GM19455 (cell line): Measurements from ENCODE around the gene AMPD3.
"Not testable (repeated sequence)": the region's sequence is repeated elsewhere in the genome, so short reads cannot be mapped to it uniquely, and the experiment has no call there.

Experiments
- ATAC-seq: cut with Tn5 transposase; IDR thresholded peaks from one replicate; pipeline ENCODE4 v1.9.1; 2021; ENCODE audit not compliant: unreplicated experiment

AMPD3 gene

DNA sequence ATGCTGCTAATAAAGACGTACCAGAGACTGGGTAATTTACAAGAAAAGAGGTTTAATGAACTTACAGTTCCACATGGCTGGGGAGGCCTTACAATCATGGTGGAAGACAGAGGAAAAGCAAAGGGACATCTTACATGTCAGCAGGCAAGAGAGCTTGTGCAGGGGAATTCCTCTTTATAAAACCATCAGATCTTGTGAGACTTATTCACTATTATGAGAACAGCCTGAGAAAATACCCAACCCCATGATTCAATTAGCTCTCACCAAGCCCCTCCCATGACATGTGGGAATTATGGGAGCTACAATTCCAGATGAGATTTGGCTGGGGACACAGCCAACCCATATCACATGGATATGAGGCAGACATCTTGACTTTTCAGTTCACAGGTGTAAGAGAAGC, 18.4 kb upstream of the AMPD3 start:
- not testable (repeated sequence) for ATAC-seq

DNA sequence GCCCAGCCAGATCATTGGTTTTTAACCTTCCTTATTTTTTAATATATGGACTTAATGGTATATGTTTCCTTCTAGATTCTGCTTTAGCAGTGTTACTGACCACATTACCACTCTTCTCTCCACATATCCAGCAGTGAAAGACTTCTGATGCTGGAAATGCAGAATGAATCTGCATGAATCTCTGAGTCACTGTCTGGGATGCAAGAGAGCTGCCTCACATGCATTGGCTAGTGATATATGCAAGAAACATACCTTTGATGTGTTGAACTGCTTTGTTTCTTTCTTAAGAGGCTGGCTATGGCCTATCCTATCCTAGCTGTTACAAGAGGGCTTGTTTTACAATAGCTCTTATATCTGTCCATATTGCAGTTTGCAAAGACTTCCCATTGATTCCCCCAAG, 16.6 kb upstream of the AMPD3 start:
- ATAC-seq: no peak

DNA sequence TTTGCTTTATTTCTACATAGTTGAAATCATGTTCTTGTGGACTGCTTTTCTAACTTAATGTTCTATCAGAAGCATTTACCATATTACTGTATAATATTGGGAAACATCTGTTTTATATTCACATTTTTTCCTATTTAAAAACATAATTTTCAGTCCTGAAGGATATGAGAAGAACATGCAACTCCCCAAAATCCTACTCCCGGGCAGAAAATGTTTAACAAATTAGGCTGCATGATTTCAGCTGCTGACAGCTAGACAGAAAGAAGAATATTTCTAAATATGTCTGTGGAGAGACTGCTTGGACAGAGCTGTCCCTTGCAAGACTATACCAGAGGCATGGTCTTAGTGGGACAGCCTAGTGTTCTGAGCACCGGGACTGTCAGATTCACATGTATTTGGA, 15.7 kb upstream of the AMPD3 start:
- ATAC-seq: no peak

DNA sequence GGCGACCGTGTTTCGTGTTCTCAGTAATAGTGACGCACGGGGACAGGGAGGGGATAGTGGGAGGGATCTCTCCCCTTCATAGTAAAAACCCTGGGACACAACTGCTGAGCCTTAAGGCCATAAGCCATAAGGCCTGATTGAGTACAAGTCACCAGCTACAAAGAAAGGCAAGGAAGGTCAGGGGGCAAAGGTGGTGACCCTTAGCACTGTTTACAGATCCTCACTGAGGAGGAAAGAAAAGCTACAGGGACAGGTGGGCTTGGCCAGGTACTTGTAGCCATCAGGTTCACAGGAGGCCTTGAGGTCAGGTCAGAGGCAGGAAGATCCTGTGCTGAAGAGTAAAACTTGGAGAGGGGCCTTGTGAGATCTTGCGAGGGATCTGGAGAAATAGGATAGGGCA, 15.1 kb upstream of the AMPD3 start:
- ATAC-seq: no peak

DNA sequence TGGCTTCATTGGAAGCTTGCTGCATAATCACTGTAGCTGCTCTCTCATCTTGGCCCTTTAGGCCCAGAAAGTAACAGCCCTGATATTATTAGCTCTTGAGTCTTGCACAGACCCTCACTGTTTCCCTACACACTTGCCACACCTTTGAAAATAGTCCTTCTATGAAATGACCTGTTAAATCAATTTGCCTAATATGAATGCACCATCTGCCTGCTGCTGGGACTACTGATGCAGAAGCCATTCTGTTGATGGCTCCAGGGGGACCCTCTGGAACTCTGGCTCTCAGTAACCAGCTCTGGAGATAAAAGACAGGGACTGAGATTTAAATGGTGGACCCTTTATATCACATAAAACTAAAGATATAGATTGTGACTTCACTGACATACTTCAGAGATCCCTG, 14.7 kb upstream of the AMPD3 start:
- no peak for ATAC-seq

DNA sequence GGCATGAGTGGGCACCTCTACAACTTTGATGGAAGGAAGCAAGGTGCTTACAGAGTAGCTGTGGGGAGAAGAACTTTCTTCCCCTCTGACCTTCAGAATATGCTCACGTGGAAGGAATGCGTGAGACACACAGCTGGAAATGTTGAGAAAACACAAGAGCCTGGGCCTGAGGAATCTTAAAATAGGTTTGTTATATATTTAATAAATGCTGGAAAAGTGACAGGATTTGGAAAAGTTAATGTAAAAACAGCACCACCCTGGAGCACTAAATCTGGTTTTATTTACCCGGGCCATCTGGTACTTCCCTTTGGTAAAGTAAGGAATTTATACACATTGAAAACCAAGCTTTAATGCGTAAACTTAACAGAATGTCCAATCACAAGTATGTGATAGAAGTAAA, 14.0 kb upstream of the AMPD3 start:
- no peak for ATAC-seq

DNA sequence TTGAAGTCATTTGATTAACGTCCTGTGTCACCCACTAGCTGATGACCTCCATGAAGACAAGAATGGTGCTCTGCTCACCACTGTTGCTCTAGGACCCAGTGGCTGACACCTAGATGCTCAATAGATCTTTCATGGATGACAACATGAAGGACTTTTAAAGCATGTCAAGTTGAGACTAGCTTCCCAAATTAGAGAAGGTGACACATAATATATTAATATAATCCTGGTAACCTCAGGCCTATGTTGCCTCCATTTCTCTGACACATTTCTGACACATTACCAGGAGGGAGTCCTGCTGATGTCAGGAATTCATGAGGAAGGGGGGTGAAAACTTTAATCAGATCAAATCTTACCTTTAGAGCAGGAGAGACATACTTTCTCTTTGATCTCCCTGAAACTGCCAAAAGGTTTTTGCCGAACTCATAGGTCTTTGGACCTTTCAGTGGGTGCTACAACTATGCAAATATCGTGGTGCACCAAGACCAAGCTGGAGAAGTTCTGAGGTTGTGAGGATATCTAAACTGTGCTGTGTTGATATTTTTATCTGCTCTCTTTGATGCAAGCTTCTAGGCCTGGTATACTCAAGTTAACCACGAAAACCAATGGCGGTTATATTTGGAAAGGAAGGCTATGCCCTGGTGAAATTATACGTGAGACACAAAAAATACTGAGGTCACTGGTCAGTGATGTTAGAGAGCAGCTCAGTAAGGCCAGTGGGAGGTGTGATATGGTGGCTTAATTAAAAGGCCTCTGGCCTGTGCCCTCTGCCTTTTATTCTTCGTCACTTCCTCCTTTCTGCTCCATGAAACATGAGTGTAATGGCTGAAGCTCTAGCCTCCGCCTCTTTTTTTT, 13.2 kb upstream of the AMPD3 start:
- ATAC-seq: peak; percentile 98

DNA sequence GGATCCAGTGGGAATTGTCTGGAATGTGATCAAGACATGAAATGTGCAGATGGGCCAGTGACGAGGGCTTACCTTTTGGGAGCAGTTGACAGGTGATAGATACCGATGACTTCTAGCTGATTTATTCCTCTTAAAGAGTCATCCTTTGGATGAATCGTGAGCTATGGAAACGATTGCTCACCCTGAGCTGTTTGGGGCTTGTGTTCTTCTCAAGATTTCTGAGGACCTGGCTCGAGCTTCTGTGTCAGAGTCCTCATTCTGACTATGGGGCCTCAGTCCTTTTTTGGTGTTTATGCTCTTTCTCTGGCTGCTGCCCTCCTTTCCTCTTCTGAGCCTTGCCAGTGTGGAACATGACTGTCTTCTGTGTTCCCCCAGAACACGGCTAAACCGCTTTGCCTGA, 11.9 kb upstream of the AMPD3 start:
- ATAC-seq: no peak

DNA sequence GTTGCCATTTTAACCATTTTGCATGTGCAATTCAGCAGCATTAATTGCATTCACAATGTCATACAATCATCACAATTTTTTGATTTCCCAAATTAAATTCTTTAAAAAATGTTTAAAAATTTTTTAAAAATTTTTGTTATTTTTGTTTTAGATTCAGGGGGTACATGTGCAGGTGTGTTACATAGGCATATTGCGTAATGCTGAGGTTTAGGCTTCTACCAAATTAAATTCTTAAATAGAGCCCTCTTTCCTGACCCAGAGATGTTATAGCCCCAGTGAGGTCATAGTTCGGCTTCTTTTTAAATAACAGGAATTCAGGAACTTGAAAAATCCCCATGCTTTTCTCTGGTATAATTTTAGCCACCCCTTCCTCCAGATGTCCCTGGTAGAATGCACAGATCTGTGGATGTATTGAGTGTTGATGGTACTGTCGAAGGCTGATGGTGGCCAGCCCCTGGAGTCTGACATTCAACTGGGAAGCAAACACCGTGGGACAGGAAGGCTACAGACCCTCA, 11.3 kb upstream of the AMPD3 start:
- no peak for ATAC-seq

DNA sequence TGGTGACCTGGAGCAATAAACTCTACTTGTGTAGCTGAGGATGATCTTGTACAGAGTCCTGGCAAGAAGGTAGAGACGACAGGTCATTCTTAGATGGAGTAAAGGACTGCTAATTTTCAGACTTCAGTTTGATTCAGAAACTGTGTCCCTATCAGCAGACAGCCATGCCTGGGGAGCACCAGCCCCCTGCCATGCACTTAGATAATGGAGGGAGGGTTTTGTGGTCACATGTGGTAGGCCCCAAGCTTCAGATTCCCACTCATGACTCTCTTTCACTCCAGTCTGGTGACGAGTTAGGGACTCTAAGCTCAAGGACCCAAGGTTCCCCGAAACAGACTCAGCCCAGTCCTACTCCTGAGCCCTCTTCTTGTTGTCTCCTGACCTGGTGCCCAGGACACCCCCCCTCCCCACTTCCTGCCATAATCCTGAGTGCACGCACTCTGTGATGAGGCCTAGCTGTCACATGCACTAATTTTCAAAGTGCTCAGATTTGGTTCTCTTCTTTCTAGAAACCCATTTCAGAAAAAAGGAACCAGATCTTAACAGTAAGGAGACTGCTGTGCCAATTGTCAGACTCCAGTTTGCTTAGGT, 10.2 kb upstream of the AMPD3 start:
- ATAC-seq: no peak

DNA sequence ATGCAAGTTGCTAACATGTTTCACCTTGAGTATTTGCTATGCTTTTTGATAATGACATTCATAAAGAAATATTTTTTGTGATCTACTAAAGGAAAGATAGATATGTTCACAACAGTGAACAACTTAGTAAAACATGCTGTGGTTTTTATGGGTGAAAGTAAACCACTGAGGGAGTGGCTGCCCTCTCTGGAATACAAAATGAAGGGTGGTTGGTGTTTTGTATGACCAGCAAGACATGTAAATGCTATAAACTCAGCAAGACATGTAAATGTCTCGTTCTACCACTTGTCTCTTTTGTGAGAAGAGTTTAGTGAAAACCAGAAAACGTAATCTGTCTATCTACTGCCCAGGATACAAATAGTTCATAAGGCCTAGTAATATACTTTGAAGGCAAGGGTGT, 7.6 kb upstream of the AMPD3 start:
- no peak for ATAC-seq

DNA sequence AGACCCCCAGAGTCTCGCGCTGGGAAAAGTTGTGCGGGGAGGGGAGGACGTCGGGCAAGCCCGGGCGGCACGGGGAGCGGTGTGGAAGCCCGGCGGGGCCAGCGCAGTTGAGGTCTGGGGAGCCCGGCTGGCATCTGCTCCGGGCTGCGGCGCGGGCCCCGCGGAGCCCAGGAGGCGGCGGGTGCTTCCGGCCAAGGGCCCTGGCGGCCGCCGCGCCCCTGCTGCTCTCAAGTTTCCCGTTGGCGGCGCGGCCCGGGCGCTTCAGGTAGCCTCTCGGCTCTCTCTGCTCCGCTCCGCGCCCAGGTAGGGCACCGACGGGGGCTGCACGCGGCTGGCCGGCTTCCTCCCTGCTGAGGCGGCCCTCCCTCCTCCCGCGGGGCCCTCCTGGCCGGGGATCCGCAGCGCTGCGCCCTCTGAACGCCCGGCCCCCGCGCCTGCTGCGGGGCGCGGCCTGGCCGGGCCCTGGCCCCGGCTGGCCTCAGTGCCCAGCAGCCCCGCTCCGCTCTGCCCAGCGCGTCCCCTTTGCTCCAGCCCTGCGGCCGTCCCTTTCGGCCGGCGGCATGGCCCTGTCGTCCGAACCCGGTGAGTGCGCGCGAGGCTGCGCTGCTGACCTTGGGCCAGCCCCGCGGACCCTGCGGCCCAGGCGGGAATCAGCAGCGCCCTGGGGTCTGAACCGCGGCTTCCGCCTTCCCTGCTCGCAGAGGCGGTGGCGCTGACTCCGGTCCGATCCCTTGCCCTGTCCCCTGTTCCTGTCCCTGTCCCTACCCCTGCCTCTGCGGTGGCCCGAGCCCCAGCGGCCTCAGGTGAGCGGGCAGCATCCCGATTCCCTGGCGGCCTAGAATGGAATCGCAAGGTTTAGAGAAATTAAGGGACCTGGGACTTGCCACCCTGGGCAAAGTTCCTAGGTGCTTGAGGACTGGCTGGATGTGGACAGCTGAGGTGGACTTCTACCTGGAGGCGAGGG, 4.3 kb upstream of the AMPD3 start:
- peak; percentile 31 for ATAC-seq

DNA sequence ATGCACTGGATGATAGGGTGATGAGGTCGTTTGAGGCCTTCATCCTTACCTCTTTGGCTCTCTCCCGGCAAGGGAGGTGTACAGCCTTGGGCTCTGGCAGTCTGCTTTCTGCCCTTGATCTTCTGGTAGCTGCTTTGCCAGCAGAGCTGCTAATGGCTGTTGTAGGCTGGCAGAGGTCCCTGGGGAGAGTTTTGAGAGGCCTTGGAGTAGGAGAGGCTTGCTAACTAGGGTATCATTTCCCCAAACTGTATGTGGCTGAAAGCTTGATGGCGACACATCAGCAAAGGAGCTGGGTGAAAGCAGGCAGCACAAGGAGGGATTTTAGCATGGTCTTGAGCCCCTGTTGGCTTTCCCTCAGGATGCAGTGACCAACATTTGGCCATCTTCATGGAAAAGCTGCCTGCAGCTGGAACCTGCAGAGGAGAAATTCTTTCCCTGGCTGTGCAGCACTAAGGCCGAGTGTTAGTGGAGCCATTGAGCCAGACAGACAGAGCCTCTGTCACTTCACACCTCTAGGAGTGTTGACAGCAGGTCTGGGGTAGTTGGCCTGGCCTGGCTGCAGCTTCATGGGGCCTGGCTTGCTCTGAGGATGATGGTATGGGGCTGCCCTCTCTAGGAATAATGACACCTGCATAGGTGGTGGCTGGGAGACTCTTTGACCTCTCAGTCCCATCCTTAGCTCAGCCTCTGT, 3.5 kb upstream of the AMPD3 start:
- ATAC-seq: no peak

DNA sequence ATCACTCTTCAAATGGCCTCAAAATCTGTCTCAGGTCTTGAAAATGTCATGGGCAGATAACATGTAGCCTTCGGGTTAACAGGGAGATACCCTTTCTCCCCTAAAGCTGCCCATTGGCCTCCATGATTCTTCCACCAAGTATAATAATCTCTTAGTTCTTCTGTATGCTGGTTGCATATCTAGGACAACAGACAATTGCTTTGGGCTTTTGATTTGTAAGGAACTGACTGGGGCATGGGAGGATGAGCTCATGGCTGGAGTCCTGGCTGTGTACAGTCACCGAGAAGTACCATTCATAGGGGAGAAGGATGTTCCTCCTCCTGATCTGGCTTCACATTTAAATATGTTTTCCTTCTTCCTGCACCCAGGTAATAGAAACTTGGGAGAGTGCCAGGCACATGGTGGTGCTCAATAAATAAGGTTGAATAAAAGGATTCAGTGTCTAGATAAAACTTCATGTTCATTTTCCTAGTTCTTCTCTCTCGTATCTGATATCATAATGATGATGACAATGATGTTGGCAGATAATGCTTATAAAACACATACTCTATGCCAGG, 2.8 kb upstream of the AMPD3 start:
- no peak for ATAC-seq

DNA sequence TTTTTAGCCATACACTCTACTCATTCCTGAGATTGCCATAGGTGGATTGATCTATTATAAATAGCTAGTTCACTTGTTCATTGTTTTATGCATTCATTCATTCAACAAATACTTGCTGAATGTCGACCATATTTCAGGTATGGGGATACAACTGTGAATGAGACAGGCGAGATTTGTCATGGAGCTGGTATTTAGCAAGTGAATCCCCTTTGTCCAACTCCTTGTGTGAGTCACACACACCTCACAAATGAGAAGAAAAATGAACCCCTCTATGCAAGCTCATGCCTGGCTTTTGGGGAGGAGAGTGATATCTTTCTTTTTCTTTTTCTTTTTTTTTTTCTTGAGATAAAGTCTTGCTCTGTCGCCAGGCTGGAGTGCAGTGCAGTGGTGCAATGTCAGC, 1.8 kb upstream of the AMPD3 start:
- ATAC-seq: no peak

DNA sequence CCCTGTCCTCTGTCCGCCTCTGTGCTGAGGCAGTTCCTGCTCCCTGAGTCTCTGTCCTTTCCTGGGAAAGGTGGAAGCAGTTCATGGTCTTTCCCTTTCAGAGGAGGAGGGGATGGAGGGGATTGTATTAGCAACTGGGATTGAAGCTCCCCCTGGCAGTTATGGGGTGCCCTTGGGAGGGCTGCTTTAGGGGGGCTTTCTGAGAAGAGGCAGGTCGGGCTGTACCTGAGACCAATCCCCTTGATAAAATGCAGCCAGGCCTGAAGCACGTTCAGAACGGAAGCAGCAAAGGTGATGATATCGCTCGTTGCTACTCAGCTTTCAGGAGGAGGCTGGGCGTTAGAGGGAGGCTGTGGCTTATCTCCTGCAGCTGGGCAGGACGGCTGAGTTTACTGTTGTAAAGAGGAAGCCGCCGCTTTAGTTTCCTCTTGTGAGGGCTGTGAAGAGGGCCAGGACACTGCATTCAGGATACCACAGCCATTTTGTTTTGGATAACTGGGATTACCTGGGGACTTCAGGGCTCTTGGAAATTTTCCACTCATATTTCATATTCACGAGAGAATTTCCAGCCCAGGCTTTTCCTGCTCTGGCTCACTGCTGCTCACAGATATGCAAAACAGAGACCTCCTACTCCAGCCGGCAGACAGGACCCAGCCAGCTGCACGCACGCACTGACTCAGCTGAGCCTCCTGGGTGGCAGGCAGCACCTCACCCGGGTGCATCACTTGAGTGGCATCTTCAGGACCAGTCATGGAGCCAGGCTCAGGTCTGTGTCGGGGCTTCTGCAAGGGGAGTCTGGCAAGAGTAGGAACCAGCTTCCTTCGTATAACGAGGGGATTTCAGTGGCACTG, 798 bp downstream of the AMPD3 start:
- ATAC-seq: peak; percentile 57

DNA sequence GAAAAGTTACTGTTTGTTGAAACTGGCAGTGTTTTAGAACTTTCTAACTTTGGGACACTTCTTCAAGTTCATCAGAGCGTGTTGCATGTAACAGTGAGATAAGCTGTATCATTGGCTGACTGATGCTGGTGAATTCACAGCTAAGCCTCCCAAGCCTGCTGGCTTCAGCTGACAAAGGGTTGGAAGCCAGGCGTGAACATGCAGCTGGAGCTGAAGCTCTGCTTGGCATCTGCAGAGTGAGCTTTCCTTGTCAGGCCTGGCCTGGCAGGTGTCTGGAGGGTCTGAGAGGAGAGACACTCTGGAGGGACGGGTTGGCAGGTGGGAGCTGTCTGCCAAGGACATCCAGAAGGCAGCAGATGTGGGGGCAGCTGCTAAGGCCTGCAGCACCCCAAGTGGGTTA, 1.5 kb downstream of the AMPD3 start:
- ATAC-seq: no peak

DNA sequence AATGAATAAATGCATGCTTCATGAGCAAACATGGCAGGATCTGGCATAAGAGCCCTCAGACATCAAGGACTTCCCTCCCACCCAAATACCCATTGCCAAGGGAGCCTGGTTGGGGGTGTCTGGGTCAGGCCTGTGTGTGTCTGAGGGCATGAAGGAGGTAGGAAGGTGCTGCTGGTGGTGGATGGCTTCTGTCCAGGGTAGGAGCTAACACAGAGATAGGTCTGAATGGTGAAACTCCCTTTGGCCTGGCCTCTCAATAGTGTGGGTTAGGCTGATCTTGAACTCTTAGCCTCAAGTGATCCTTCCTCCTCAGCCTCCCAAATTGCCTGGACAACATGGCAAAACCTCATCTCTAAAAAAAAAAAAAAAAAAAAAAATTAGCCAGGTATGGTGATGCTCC, 2.8 kb downstream of the AMPD3 start:
- ATAC-seq: no peak
